Activated naive CD8-positive, alpha-beta T cell treated with anti-CD3 and anti-CD28 coated beads, Interleukin-2, amount 50 U/mL, for 16 hours (primary cell): ENCODE data around the gene PDZRN3.

Source experiments
- DNase-seq: peaks from one replicate; pipeline ENCODE4 v3.0.0-alpha.2; 2020; ENCODE audit warnings: low read depth, low spot score

PDZRN3 gene

GRCh38 chr3:73389117-73389813, 235.5 kb downstream of the PDZRN3 start:
- no peak for DNase-seq

GRCh38 chr3:73385568-73385967, 239.2 kb downstream of the PDZRN3 start:
- no peak for DNase-seq

- no peak for DNase-seq
Observed at GRCh38 chr3:73384091-73384906, 240.4 kb downstream of the PDZRN3 start.

GRCh38 chr3:73383470-73384049, 241.2 kb downstream of the PDZRN3 start:
- no peak for DNase-seq

- DNase-seq: no peak
Observed at GRCh38 chr3:73381551-73381950, 243.2 kb downstream of the PDZRN3 start.

- DNase-seq: no peak
Observed at GRCh38 chr3:73380735-73381532, 243.8 kb downstream of the PDZRN3 start.

- no peak for DNase-seq
Observed at GRCh38 chr3:73379465-73379864, 245.3 kb downstream of the PDZRN3 start.

GRCh38 chr3:73378207-73378606, 246.5 kb downstream of the PDZRN3 start:
- DNase-seq: no peak

- no peak for DNase-seq
Observed at GRCh38 chr3:73365756-73366397, 258.9 kb downstream of the PDZRN3 start.

GRCh38 chr3:73364517-73364916, 260.2 kb downstream of the PDZRN3 start:
- DNase-seq: no peak

- no peak for DNase-seq
Observed at GRCh38 chr3:73363093-73363492, 261.6 kb downstream of the PDZRN3 start.

- DNase-seq: no peak
Observed at GRCh38 chr3:73361591-73361990, 263.1 kb downstream of the PDZRN3 start.

- no peak for DNase-seq
Observed at GRCh38 chr3:73353649-73354217, 271.0 kb downstream of the PDZRN3 start.

GRCh38 chr3:73352841-73353645, 271.7 kb downstream of the PDZRN3 start:
- no peak for DNase-seq

GRCh38 chr3:73351423-73352071, 273.2 kb downstream of the PDZRN3 start:
- DNase-seq: no peak

- DNase-seq: no peak
Observed at GRCh38 chr3:73350996-73351395, 273.7 kb downstream of the PDZRN3 start.

GRCh38 chr3:73349657-73350056, 275.1 kb downstream of the PDZRN3 start:
- DNase-seq: no peak

- DNase-seq: no peak
Observed at GRCh38 chr3:73342077-73342476, 282.7 kb downstream of the PDZRN3 start.

- no peak for DNase-seq
Observed at GRCh38 chr3:73341272-73341935, 283.3 kb downstream of the PDZRN3 start.
